ENCODE data around the gene ARHGEF33. TPM values are rescaled to one million over a fixed set of nuclear protein-coding genes. Genes with fewer than 3 reads are reported as not detected.
"Not testable (repeated sequence)": the region's sequence is repeated elsewhere in the genome, so short reads cannot be mapped to it uniquely, and the experiment has no call there.

ARHGEF33 gene
- total RNA-seq, 6 donors from 2014 or later = 0.34 to 3.1 (median 1.0) TPM

GRCh38 chr2:38932586-38932985 is 42.9 kb downstream of the ARHGEF33 start:
- Histone ChIP-seq H3K27me3 (no peaks in the 10 kb centered on the region), H3K4me3 (no peak overlapping the region), H3K4me1 (no peaks in the 10 kb centered on the region), H3K27ac (no peak overlapping the region), H3K36me3 (no peaks in the 10 kb centered on the region), H3K9me3 (no peaks in the 10 kb centered on the region)
- no peak for TF ChIP-seq CTCF (IDR thresholded peaks at IDR 0.05)
- TF ChIP-seq EP300 (IDR thresholded peaks at IDR 0.05) = no peak
- no peak for TF ChIP-seq POLR2AphosphoS5 (IDR thresholded peaks at IDR 0.05)
- no peak for TF ChIP-seq POLR2A (IDR thresholded peaks at IDR 0.05)
- ATAC-seq (ENCODE audit: low FRiP score in 2 of 2) (no peak), DNase-seq (no peak)
- 30 to 60% methylated on average over 1 of the region's 1 CpG for WGBS, 2 donors

- no peaks in the 10 kb centered on the region for H3K36me3 ChIP-seq
- DNase-seq = no peak
- H3K9me3 ChIP-seq = no peaks in the 10 kb centered on the region
- H3K27ac ChIP-seq = no peak overlapping the region
- ATAC-seq (ENCODE audit: low FRiP score in 2 of 2) = peak in 1 of 2 donors; percentile 17
- TF ChIP-seq CTCF (IDR thresholded peaks at IDR 0.05) = no peak
- no peak for TF ChIP-seq POLR2AphosphoS5 (IDR thresholded peaks at IDR 0.05)
- no peak for TF ChIP-seq POLR2A (IDR thresholded peaks at IDR 0.05)
- TF ChIP-seq EP300 (IDR thresholded peaks at IDR 0.05) = no peak
- H3K4me1 ChIP-seq = no peaks in the 10 kb centered on the region
- H3K4me3 ChIP-seq = no peak overlapping the region
- no peaks in the 10 kb centered on the region for H3K27me3 ChIP-seq
- WGBS, 2 donors = 89 to 94% methylated on average over 3 of the region's 3 CpGs
Measured at GRCh38 chr2:38933653-38934052, 44.0 kb downstream of the ARHGEF33 start.

GRCh38 chr2:38934742-38935141 is 45.1 kb downstream of the ARHGEF33 start:
- Histone ChIP-seq H3K4me3 (no peak overlapping the region), H3K9me3 (no peaks in the 10 kb centered on the region), H3K27me3 (no peaks in the 10 kb centered on the region), H3K4me1 (no peaks in the 10 kb centered on the region), H3K36me3 (no peaks in the 10 kb centered on the region), H3K27ac (no peak overlapping the region)
- TF ChIP-seq CTCF (IDR thresholded peaks at IDR 0.05) (no peak), EP300 (IDR thresholded peaks at IDR 0.05) (no peak), POLR2AphosphoS5 (IDR thresholded peaks at IDR 0.05) (no peak), POLR2A (IDR thresholded peaks at IDR 0.05) (no peak)
- no peak for DNase-seq
- 76 to 84% methylated on average over 5 of the region's 5 CpGs for WGBS, 2 donors
- ATAC-seq (ENCODE audit: low FRiP score in 2 of 2) = no peak

- H3K4me3 ChIP-seq = no peak overlapping the region
- ATAC-seq (ENCODE audit: low FRiP score in 2 of 2) = no peak
Measured at GRCh38 chr2:38935568-38936172, 46.0 kb downstream of the ARHGEF33 start.

GRCh38 chr2:38936516-38936915 is 46.8 kb downstream of the ARHGEF33 start:
- DNase-seq; H3K4me1 ChIP-seq; H3K27ac ChIP-seq; H3K27me3 ChIP-seq; H3K9me3 ChIP-seq; ATAC-seq (ENCODE audit: low FRiP score in 2 of 2); H3K36me3 ChIP-seq; H3K4me3 ChIP-seq: not testable (repeated sequence)
- 91 to 92% methylated on average over 6 of the region's 6 CpGs for WGBS, 2 donors

More at GRCh38 chr2:38935568-38936172, 46.0 kb downstream of the ARHGEF33 start:
- Histone ChIP-seq H3K4me1 (no peaks in the 10 kb centered on the region), H3K9me3 (no peaks in the 10 kb centered on the region), H3K36me3 (no peaks in the 10 kb centered on the region), H3K27me3 (no peaks in the 10 kb centered on the region), H3K27ac (no peak overlapping the region)
- DNase-seq = no peak
- no peak for TF ChIP-seq POLR2A (IDR thresholded peaks at IDR 0.05)
- TF ChIP-seq CTCF (IDR thresholded peaks at IDR 0.05) = no peak
- no peak for TF ChIP-seq EP300 (IDR thresholded peaks at IDR 0.05)
- no peak for TF ChIP-seq POLR2AphosphoS5 (IDR thresholded peaks at IDR 0.05)
- 85 to 92% methylated on average over 4 of the region's 4 CpGs for WGBS, 2 donors
